ENCODE results near the gene NVL.

Gene NVL

DNA sequence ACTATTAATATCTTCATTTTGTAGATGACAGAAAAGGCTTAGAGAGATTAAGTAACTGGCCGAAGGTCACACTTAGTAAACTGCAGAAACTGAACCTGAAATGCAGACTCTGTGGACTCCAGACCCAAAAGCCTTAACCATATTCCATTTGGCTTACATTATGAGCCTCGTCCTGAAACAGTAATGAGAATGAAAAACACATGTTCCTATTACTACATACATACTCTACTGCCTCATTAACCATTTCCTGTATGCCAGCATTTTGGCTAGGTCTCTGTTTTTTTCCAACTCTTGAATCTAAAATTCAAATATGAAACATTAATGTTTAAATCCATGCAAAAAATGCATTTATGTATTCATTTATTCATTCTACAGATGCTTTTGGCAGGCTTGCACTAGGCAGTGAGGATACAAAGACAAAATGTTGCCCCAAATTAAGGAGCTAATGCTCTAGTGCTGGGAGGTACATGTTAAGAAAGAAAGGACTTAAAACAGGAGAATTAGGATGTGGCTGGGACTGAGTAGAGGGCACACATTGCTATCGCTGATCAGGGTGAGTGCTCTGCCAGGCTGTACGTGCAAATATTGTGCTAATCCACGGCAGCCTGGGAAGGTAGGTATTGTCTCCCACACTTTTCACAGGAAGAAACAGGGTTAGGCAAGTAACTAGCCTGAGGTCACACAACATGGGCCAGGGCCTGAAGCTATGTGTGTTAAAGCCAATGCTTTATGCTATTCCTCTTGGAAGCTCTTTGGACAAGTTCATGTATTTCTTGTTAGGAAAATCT is 133.0 kb downstream of the NVL start (continued):
- TF ChIP-seq, protein P1, sequence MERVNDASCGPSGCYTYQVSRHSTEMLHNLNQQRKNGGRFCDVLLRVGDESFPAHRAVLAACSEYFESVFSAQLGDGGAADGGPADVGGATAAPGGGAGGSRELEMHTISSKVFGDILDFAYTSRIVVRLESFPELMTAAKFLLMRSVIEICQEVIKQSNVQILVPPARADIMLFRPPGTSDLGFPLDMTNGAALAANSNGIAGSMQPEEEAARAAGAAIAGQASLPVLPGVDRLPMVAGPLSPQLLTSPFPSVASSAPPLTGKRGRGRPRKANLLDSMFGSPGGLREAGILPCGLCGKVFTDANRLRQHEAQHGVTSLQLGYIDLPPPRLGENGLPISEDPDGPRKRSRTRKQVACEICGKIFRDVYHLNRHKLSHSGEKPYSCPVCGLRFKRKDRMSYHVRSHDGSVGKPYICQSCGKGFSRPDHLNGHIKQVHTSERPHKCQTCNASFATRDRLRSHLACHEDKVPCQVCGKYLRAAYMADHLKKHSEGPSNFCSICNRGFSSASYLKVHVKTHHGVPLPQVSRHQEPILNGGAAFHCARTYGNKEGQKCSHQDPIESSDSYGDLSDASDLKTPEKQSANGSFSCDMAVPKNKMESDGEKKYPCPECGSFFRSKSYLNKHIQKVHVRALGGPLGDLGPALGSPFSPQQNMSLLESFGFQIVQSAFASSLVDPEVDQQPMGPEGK (CRISPR knock-in tag; IDR thresholded peaks at IDR 0.05; ENCODE audit: borderline replicate concordance): no peak
- no peak for TF ChIP-seq ESRRG (CRISPR knock-in tag; IDR thresholded peaks at IDR 0.05)
- TF ChIP-seq, protein P2, sequence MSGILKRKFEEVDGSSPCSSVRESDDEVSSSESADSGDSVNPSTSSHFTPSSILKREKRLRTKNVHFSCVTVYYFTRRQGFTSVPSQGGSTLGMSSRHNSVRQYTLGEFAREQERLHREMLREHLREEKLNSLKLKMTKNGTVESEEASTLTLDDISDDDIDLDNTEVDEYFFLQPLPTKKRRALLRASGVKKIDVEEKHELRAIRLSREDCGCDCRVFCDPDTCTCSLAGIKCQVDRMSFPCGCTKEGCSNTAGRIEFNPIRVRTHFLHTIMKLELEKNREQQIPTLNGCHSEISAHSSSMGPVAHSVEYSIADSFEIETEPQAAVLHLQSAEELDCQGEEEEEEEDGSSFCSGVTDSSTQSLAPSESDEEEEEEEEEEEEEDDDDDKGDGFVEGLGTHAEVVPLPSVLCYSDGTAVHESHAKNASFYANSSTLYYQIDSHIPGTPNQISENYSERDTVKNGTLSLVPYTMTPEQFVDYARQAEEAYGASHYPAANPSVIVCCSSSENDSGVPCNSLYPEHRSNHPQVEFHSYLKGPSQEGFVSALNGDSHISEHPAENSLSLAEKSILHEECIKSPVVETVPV (CRISPR knock-in tag; IDR thresholded peaks at IDR 0.05): no peak
- TF ChIP-seq OSR1 (CRISPR knock-in tag; IDR thresholded peaks at IDR 0.05): no peak

DNA sequence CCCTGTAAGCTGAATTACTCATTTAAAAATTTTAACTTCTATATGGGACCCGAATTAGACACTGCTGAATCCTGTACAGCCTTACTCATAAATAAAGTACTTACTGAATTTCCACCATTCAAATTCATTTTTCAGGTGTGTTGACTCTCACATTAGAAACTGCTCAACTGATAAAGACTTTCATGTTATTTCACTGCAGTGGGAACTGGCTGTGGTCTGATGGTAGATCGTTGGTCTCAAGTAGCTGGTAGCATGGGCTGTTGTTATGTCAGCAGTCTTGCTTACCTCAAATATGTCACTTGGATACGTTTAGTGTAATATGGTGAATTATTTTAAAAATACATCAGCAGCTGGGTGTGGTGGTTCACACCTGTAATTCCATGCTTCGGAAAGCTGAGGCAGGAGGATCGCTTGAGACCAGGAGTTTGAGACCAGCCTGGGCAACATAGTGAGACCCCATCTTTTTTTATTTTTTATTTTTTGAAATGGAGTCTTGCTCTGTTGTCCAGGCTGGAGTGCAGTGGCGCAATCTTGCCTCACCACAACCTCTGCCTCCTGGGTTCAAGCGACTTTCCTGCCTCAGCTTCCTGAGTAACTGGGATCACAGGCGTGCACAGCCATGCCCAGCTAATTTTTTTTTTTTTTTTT is 136.5 kb downstream of the NVL start:
- TF ChIP-seq, protein P2 (CRISPR knock-in tag; IDR thresholded peaks at IDR 0.05): no peak
- no peak for TF ChIP-seq RARB (CRISPR knock-in tag; IDR thresholded peaks at IDR 0.05)
- no peak for TF ChIP-seq TCF4 (CRISPR knock-in tag; IDR thresholded peaks at IDR 0.05; ENCODE audit: borderline replicate concordance)
- TF ChIP-seq, protein P3, sequence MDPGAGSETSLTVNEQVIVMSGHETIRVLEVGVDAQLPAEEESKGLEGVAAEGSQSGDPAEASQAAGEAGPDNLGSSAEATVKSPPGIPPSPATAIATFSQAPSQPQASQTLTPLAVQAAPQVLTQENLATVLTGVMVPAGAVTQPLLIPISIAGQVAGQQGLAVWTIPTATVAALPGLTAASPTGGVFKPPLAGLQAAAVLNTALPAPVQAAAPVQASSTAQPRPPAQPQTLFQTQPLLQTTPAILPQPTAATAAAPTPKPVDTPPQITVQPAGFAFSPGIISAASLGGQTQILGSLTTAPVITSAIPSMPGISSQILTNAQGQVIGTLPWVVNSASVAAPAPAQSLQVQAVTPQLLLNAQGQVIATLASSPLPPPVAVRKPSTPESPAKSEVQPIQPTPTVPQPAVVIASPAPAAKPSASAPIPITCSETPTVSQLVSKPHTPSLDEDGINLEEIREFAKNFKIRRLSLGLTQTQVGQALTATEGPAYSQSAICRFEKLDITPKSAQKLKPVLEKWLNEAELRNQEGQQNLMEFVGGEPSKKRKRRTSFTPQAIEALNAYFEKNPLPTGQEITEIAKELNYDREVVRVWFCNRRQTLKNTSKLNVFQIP (CRISPR knock-in tag; IDR thresholded peaks at IDR 0.05; ENCODE audit: borderline replicate concordance, low read depth): no peak
- no peak for TF ChIP-seq GLIS3 (CRISPR knock-in tag; IDR thresholded peaks at IDR 0.05)
- no peak for TF ChIP-seq ZNF565 (CRISPR knock-in tag; conservative IDR thresholded peaks at IDR 0.05; ENCODE audit: low read depth)
- TF ChIP-seq TSHZ2 (CRISPR knock-in tag; IDR thresholded peaks at IDR 0.05): no peak
- TF ChIP-seq ISL1 (CRISPR knock-in tag; IDR thresholded peaks at IDR 0.05): no peak
- TF ChIP-seq PPARA (CRISPR knock-in tag; IDR thresholded peaks at IDR 0.05; ENCODE audit: borderline replicate concordance): no peak
- ATAC-seq: no peak

DNA sequence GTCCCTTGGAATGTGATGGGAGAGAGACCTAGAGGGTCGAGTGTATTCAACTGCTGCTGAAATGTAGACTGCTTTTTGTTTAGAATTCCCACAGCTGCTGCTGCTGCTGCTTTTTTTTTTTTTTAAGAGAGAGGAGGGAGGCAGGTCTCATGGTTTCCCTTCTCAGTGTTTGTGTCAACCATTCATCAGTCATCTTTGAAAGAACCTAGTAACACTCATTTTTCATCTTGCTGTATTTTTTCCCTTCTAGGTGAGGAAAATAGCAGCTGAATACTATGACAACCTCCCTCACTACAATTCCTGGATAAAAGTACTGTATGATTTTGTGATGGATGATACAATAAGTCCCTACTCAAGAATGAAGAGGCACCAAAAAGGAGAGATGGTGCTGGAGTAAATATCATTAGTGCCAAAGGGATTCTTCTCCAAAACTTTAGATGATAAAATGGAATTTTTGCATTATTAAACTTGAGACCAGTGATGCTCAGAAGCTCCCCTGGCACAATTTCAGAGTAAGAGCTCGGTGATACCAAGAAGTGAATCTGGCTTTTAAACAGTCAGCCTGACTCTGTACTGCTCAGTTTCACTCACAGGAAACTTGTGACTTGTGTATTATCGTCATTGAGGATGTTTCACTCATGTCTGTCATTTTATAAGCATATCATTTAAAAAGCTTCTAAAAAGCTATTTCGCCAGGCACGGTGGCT is 137.7 kb downstream of the NVL start:
- TF ChIP-seq TSHZ2 (CRISPR knock-in tag; IDR thresholded peaks at IDR 0.05): no peak
- TF ChIP-seq, protein P1 (CRISPR knock-in tag; IDR thresholded peaks at IDR 0.05; ENCODE audit: borderline replicate concordance): no peak
- TF ChIP-seq CSDC2 (CRISPR knock-in tag; IDR thresholded peaks at IDR 0.05): no peak
- no peak for TF ChIP-seq ZFP3 (CRISPR knock-in tag; IDR thresholded peaks at IDR 0.05)
- TF ChIP-seq, protein P3 (CRISPR knock-in tag; IDR thresholded peaks at IDR 0.05; ENCODE audit: borderline replicate concordance, low read depth): no peak
- no peak for TF ChIP-seq ZNF565 (CRISPR knock-in tag; conservative IDR thresholded peaks at IDR 0.05; ENCODE audit: low read depth)
- TF ChIP-seq ZNF8 (CRISPR knock-in tag; IDR thresholded peaks at IDR 0.05): no peak
- ATAC-seq: no peak
